A549 treated with dexamethasone at 1 μM for 4 hours (cell line): ENCODE data around the gene RBMS1. TPM values are rescaled to one million over a fixed set of nuclear protein-coding genes. Genes with fewer than 3 reads are reported as not detected.

Experiments used
- total RNA-seq: library from RNA; stranded (reverse); fragments of 200-300 nt; extraction: Qiagen RNA extraction; gene quantifications from 5 replicates; pipeline ENCODE4 v1.2.3, GENCODE V29; 2022

Gene RBMS1
- total RNA-seq: 46.1 to 61.4 TPM (median 56.6 TPM) in 5 replicates

GRCh38 chr2:160493227-160494028 lies at the start of gene RBMS1:
Gene RBMS1 (minus strand): TSS chr2:160493807. CDS start chr2:160493363, 444 bp downstream.

